Caco-2 (cell line): ENCODE results near the gene KRTAP3-1. TPM values are rescaled to one million over a fixed set of nuclear protein-coding genes. Genes with fewer than 3 reads are reported as not detected.
"Not testable (repeated sequence)": the region's sequence is repeated elsewhere in the genome, so short reads cannot be mapped to it uniquely, and the experiment has no call there.

ENCODE experiments used
- BruUV-seq: library from RNA; stranded (reverse); fragments of 400-500 nt; replicated peaks from 2 replicates; lab custom pipeline; 2021; lab: Mats Ljungman, UMichigan
- CTCF ChIA-PET: fragments of 300-600 bp; sonication (Branson Sonifier 250); formaldehyde crosslinking; loops from one replicate; lab custom pipeline; 2022; ENCODE audit warnings: antibody characterized with exemption; lab: Charles Lee
- POLR2A ChIA-PET: fragments of 300-600 bp; sonication (Branson Sonifier 250); formaldehyde crosslinking; loops from one replicate; lab custom pipeline; 2022; ENCODE audit warnings: antibody characterized with exemption; lab: Charles Lee
- DNase-seq, 2 experiments: peaks; one replicate each; pipeline versions ENCODE4 v3.0.0 to v3.0.0-alpha.2; 2020 to 2022
- H3K27me3 ChIP-seq: replicated peaks from 2 replicates; pipeline ENCODE4 v1.6.0; 2011; ENCODE audit warnings: low read length; ENCODE audit not compliant: control insufficient read depth, insufficient read depth
- H3K36me3 ChIP-seq: 2 replicates; pipeline ENCODE4 v1.5.1; 2011; ENCODE audit warnings: low read length; ENCODE audit not compliant: control insufficient read depth, insufficient read depth
- H3K4me1 ChIP-seq: fragments of 250-450 bp; sonication (Bioruptor Pico); 2 replicates; pipeline ENCODE4 v1.5.1; 2020; ENCODE audit warnings: mild to moderate bottlenecking
- H3K4me3 ChIP-seq: 2 replicates; pipeline ENCODE4 v1.5.1; 2011; ENCODE audit warnings: low read depth, mild to moderate bottlenecking, control low read depth, low read length
- H3K9me3 ChIP-seq: fragments of 250-450 bp; sonication (Bioruptor Pico); 2 replicates; pipeline ENCODE4 v1.5.1; 2020; ENCODE audit warnings: mild to moderate bottlenecking, moderate library complexity
- H3K27ac Mint-ChIP-seq: one replicate; pipeline ENCODE4 v1.8.0; 2022; ENCODE audit warnings: mixed read lengths; ENCODE audit not compliant: unreplicated experiment
- H3K27me3 Mint-ChIP-seq: one replicate; pipeline ENCODE4 v1.8.0; 2022; ENCODE audit warnings: mixed read lengths; ENCODE audit not compliant: insufficient read depth, unreplicated experiment
- H3K36me3 Mint-ChIP-seq: one replicate; pipeline ENCODE4 v1.8.0; 2022; ENCODE audit warnings: mild to moderate bottlenecking, mixed read lengths; ENCODE audit not compliant: insufficient read depth, unreplicated experiment
- H3K4me1 Mint-ChIP-seq: one replicate; pipeline ENCODE4 v1.8.0; 2022; ENCODE audit warnings: low read depth, mixed read lengths; ENCODE audit not compliant: unreplicated experiment
- H3K4me3 Mint-ChIP-seq: one replicate; pipeline ENCODE4 v1.8.0; 2022; ENCODE audit warnings: mild to moderate bottlenecking, moderate library complexity, mixed read lengths; ENCODE audit not compliant: unreplicated experiment
- H3K9me3 Mint-ChIP-seq: one replicate; pipeline ENCODE4 v1.8.0; 2022; ENCODE audit warnings: mixed read lengths; ENCODE audit not compliant: unreplicated experiment
- intact Hi-C: fragments of 100-400 bp; cut with micrococcal nuclease; formaldehyde crosslinking; loops from one replicate; pipeline ENCODE4 v1.10.0; 2022; ENCODE audit not compliant: unreplicated experiment
- total RNA-seq: library from RNA; stranded (reverse); gene quantifications from 2 replicates; pipeline ENCODE4 v1.2.3, GENCODE V29; 2022
- TF ChIP-seq, protein P1 (sequence below), 2 experiments: fragments of 200-600 bp in 1 of 2; IDR thresholded peaks; 1 replicate in 1 of 2; 2 replicates in 1 of 2; pipeline versions ENCODE4 v1.5.1 to v1.8.0; 2011 to 2022; ENCODE audit warnings: antibody characterized with exemption in 1 of 2, control low read depth in 1 of 2, inconsistent platforms in 1 of 2, low read depth in 1 of 2, low read length in 1 of 2, mild to moderate bottlenecking in 1 of 2, moderate library complexity in 1 of 2; ENCODE audit not compliant: insufficient read depth in 1 of 2, severe bottlenecking in 1 of 2, unreplicated experiment in 1 of 2

Gene KRTAP3-1
- total RNA-seq, 1 experiment from 2014 or later, result 7.4 TPM

DNA sequence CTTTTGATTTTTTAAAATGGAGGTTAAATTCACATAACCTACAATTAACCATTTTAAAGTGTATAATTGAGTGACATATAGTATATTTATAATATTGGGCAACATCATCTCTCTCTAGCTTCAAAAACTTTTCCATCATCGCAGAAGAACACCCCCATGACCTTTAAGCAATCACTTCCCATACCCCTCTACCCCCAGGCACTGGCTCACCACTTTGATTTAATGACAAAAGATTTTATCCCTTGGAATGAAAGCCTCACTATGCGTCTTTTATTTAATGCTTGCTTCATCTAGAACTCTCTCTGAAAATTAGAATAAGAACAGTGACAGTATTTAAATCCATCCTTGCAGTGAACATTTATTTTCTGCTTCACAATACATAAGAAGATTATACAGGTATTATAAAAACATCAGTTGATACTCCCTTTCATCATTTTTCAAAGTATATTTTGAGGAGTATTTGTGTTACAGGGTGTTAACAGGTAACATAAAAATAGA lies 29.0 kb upstream of the KRTAP3-1 start:
- ChIA-PET CTCF (no interaction called here), POLR2A (no interaction called here)
- no peak overlapping the region for H3K4me3 ChIP-seq
- BruUV-seq, result no TSS peak
- Mint-ChIP-seq H3K36me3 (no peaks in the 10 kb centered on the region), H3K27ac (no peak overlapping the region), H3K9me3 (peaks cover 9% of the 10 kb centered on the region), H3K4me3 (no peak overlapping the region), H3K4me1 (peaks cover 8% of the 10 kb centered on the region), H3K27me3 (no peaks in the 10 kb centered on the region)
- TF ChIP-seq, protein P1, sequence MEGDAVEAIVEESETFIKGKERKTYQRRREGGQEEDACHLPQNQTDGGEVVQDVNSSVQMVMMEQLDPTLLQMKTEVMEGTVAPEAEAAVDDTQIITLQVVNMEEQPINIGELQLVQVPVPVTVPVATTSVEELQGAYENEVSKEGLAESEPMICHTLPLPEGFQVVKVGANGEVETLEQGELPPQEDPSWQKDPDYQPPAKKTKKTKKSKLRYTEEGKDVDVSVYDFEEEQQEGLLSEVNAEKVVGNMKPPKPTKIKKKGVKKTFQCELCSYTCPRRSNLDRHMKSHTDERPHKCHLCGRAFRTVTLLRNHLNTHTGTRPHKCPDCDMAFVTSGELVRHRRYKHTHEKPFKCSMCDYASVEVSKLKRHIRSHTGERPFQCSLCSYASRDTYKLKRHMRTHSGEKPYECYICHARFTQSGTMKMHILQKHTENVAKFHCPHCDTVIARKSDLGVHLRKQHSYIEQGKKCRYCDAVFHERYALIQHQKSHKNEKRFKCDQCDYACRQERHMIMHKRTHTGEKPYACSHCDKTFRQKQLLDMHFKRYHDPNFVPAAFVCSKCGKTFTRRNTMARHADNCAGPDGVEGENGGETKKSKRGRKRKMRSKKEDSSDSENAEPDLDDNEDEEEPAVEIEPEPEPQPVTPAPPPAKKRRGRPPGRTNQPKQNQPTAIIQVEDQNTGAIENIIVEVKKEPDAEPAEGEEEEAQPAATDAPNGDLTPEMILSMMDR (IDR thresholded peaks at IDR 0.05; ENCODE audit: insufficient read depth in 1 of 2, low read depth in 1 of 2, low read length in 1 of 2, severe bottlenecking in 1 of 2, unreplicated experiment in 1 of 2), result no peak
- intact Hi-C loops, result no loop called here
- no peaks in the 10 kb centered on the region for H3K9me3 ChIP-seq
- H3K36me3 ChIP-seq, result no peaks in the 10 kb centered on the region
- DNase-seq, result no peak
- H3K27me3 ChIP-seq, result no peaks in the 10 kb centered on the region
- 0 out of 2 replicates have a peak, but pooled peaks cover 3% of the 10 kb centered on the region for H3K4me1 ChIP-seq

DNA sequence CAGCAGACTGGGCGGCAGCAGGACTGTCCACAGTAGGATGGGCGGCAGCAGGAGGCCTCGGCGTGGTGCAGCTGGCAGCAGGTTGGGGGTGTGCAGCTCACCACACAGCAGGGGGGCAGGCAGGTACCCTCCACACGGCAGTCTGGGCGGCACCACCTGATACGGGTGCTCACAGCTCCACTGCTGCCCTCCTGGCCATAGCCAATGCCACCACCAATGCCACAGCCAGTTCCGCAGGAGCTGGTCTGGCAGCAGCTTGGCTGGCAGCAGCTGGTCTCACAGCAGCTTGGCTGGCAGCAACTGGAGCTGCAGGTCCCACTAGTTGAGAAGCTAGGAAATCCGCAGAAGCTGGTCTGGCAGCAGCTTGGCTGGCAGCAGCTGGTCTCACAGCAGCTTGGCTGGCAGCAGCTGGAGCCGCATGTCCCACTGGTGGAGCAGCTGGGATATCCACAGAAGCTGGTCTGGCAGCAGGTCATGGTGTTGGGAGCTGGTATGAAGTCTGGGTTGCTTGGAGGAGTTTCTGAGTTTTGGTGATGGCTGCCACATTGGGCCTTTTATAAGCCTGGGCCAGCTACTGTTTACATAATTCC lies 25.5 kb upstream of the KRTAP3-1 start, which contains the start of gene KRTAP1-3:
Gene KRTAP1-3 (minus strand): TSS at position 529 of the 590 bp plus-strand sequence. CDS start 53 bp downstream, at position 476.
- H3K36me3 Mint-ChIP-seq, CTCF ChIA-PET, H3K27me3 ChIP-seq, H3K36me3 ChIP-seq, H3K27me3 Mint-ChIP-seq, intact Hi-C loops, H3K9me3 Mint-ChIP-seq, POLR2A ChIA-PET, DNase-seq, H3K27ac Mint-ChIP-seq, H3K4me3 Mint-ChIP-seq, H3K9me3 ChIP-seq, H3K4me1 Mint-ChIP-seq, BruUV-seq, H3K4me3 ChIP-seq, H3K4me1 ChIP-seq: not testable (repeated sequence)

DNA sequence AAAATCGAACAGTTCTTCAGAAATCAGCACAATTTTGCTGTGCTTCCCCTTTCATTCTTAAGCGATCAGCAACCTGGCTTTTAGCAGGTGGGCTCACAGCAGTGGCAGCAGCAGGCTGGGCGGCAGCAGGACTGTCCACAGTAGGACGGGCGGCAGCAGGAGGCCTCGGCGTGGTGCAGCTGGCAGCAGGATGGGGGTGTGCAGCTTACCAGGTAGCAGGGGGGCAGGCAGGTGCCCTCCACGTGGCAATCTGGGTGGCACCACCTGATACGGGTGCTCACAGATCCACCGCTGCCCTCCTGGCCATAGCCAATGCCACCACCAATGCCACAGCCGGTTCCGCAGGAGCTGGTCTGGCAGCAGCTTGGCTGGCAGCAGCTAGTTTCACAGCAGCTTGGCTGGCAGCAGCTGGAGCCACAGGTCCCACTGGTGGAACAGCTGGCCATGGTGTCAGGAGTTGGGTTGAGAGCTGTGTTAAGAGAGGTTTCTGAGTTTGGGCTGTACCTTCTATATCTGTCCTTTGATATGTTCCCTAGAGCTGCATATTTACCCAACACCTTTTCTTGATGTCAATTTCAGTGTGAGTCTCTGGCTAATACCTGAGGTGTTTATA lies 20.8 kb upstream of the KRTAP3-1 start, which contains the start of gene KRTAP1-4:
Gene KRTAP1-4 (minus strand): TSS at position 563 of the 613 bp plus-strand sequence. CDS start 117 bp downstream, at position 446.
- Mint-ChIP-seq H3K27me3 (no peaks in the 10 kb centered on the region), H3K27ac (no peak within 1 kb of the TSS), H3K4me1 (peaks cover under 1% of the 10 kb centered on the region), H3K36me3 (no peaks in the 10 kb centered on the region), H3K9me3 (no peaks in the 10 kb centered on the region), H3K4me3 (no peak within 1 kb of the TSS)
- Histone ChIP-seq H3K27me3 (no peaks in the 10 kb centered on the region), H3K4me3 (no peak within 1 kb of the TSS), H3K36me3 (no peaks in the 10 kb centered on the region), H3K4me1 (no peaks in the 10 kb centered on the region), H3K9me3 (no peaks in the 10 kb centered on the region)
- TF ChIP-seq, protein P1 (IDR thresholded peaks at IDR 0.05; ENCODE audit: insufficient read depth in 1 of 2, low read depth in 1 of 2, low read length in 1 of 2, severe bottlenecking in 1 of 2, unreplicated experiment in 1 of 2), result no peak
- no TSS peak for BruUV-seq
- CTCF ChIA-PET, result no interaction called here
- POLR2A ChIA-PET, result no interaction called here
- intact Hi-C loops, result no loop called here
- no peak for DNase-seq
